Fibroblast of lung (primary cell): Measurements from ENCODE around the gene NEK6. TPM values are rescaled to one million over a fixed set of nuclear protein-coding genes. Genes with fewer than 3 reads are reported as not detected.

Experiments used
- DNase-seq, 2 donors: peaks; one replicate each; pipeline versions ENCODE4 v3.0.0 to v3.0.0-alpha.2; 2010; ENCODE audit warnings: low read depth in 2 of 2
- H2AFZ ChIP-seq: 2 replicates; pipeline ENCODE4 v1.5.1; 2012; ENCODE audit warnings: low read length, control low read depth, inconsistent platforms
- H3K27ac ChIP-seq: 2 replicates; pipeline ENCODE4 v1.5.1; 2011; ENCODE audit warnings: low read length, control low read depth; ENCODE audit not compliant: insufficient read depth
- H3K27me3 ChIP-seq: 2 replicates; pipeline ENCODE4 v1.5.1; 2011; ENCODE audit warnings: mild to moderate bottlenecking, low read length; ENCODE audit not compliant: control insufficient read depth, insufficient read depth
- H3K36me3 ChIP-seq: 2 replicates; pipeline ENCODE4 v1.5.1; 2011; ENCODE audit warnings: low read length; ENCODE audit not compliant: control insufficient read depth, insufficient read depth
- H3K4me1 ChIP-seq: 2 replicates; pipeline ENCODE4 v1.5.1; 2011; ENCODE audit warnings: low read length; ENCODE audit not compliant: control insufficient read depth, insufficient read depth; ENCODE audit errors: extremely low read depth
- H3K4me2 ChIP-seq: 2 replicates; pipeline ENCODE4 v1.5.1; 2011; ENCODE audit warnings: low read length, control low read depth; ENCODE audit not compliant: insufficient read depth; ENCODE audit errors: extremely low read depth
- H3K4me3 ChIP-seq, 4 experiments: fragments of 200-600 bp in 1 of 4; sonication (generic) in 1 of 4; replicated peaks in 1 of 4; 2 replicates each; pipeline ENCODE4 v1.5.1; 2011 to 2016; ENCODE audit warnings: low read length in 4 of 4, low read depth in 3 of 4, mild to moderate bottlenecking in 3 of 4, control low read depth in 2 of 4, inconsistent platforms in 1 of 4, mixed read lengths in 1 of 4; ENCODE audit not compliant: insufficient read depth in 1 of 4; ENCODE audit errors: control extremely low read depth in 1 of 4
- H3K79me2 ChIP-seq: 2 replicates; pipeline ENCODE4 v1.5.1; 2012; ENCODE audit warnings: mild to moderate bottlenecking, low read length, inconsistent platforms; ENCODE audit not compliant: control insufficient read depth, insufficient read depth
- H3K9ac ChIP-seq: 2 replicates; pipeline ENCODE4 v1.5.1; 2011; ENCODE audit warnings: mild to moderate bottlenecking, low read length, control low read depth; ENCODE audit not compliant: insufficient read depth
- H3K9me3 ChIP-seq: 2 replicates; pipeline ENCODE4 v1.5.1; 2012; ENCODE audit warnings: low read depth, low read length; ENCODE audit not compliant: control insufficient read depth, insufficient read depth
- H4K20me1 ChIP-seq: 2 replicates; pipeline ENCODE4 v1.5.1; 2011; ENCODE audit warnings: low read length; ENCODE audit not compliant: control insufficient read depth, insufficient read depth; ENCODE audit errors: extremely low read depth
- CTCF ChIP-seq, 2 donors: IDR thresholded peaks in 1 of 2; conservative IDR thresholded peaks in 1 of 2; 1 replicate in 1 of 2; 2 replicates in 1 of 2; pipeline ENCODE4 v1.5.1; 2011 to 2012; ENCODE audit warnings: low read length in 2 of 2, control low read depth in 1 of 2, inconsistent platforms in 1 of 2, low read depth in 1 of 2, mild to moderate bottlenecking in 1 of 2
- EZH2 ChIP-seq: IDR thresholded peaks from 2 replicates; pipeline ENCODE4 v1.5.1; 2012; ENCODE audit warnings: low read length, control low read depth, mild to moderate bottlenecking; ENCODE audit errors: missing control alignments
- polyA plus RNA-seq, 2 donors: library from polyadenylated mRNA; depleted of rRNA in 1 of 2; stranded (reverse) in 1 of 2; unstranded in 1 of 2; fragments of >200 nt; gene quantifications; 2 replicates each; pipeline ENCODE4 v1.2.1, GENCODE V29; 2011 to 2012; ENCODE audit warnings: missing spikeins in 1 of 2
- total RNA-seq: library from RNA; depleted of rRNA; stranded (reverse); fragments of >200 nt; gene quantifications from 2 replicates; pipeline ENCODE4 v1.2.1, GENCODE V29; 2014

NEK6 gene
- total and polyA plus RNA-seq, 2 donors (not counting 1 experiment from before 2014, with no cell fraction given), result 71.2 to 71.4 TPM

- DNase-seq, result no peak
- Histone ChIP-seq H3K36me3 (peaks cover 34% of the 10 kb centered on the region), H3K9ac (no peak overlapping the region), H3K9me3 (no peaks in the 10 kb centered on the region), H4K20me1 (no peaks in the 10 kb centered on the region), H2AFZ (no peak overlapping the region), H3K4me1 (peaks cover 2% of the 10 kb centered on the region), H3K27ac (no peak overlapping the region), H3K4me2 (no peak overlapping the region), H3K27me3 (no peaks in the 10 kb centered on the region), H3K79me2 (peaks cover 6% of the 10 kb centered on the region), H3K4me3 (no peak overlapping the region)
- TF ChIP-seq EZH2 (no peak), CTCF (conservative IDR thresholded peaks at IDR 0.05 in 1 of 2, IDR thresholded peaks at IDR 0.05 in 1 of 2; ENCODE audit: low read depth in 1 of 2, low read length in 2 of 2) (no peak)
Observed at GRCh38 chr9:124321935-124322334, 64.2 kb downstream of the NEK6 start.

GRCh38 chr9:124322618-124323432 lies 65.1 kb downstream of the NEK6 start:
- DNase-seq, result no peak
- H4K20me1 ChIP-seq, result no peaks in the 10 kb centered on the region
- no peaks in the 10 kb centered on the region for H3K27me3 ChIP-seq
- H3K9ac ChIP-seq, result no peak overlapping the region
- H3K79me2 ChIP-seq, result peaks cover 6% of the 10 kb centered on the region
- no peak overlapping the region for H3K4me3 ChIP-seq
- TF ChIP-seq EZH2, result no peak
- TF ChIP-seq CTCF (conservative IDR thresholded peaks at IDR 0.05 in 1 of 2, IDR thresholded peaks at IDR 0.05 in 1 of 2; ENCODE audit: low read depth in 1 of 2, low read length in 2 of 2), result no peak
- H2AFZ ChIP-seq, result no peak overlapping the region
- peaks cover 2% of the 10 kb centered on the region for H3K4me1 ChIP-seq
- H3K4me2 ChIP-seq, result no peak overlapping the region
- no peak overlapping the region for H3K27ac ChIP-seq
- H3K9me3 ChIP-seq, result no peaks in the 10 kb centered on the region
- H3K36me3 ChIP-seq, result peaks cover 40% of the 10 kb centered on the region

GRCh38 chr9:124323904-124324303 lies 66.2 kb downstream of the NEK6 start:
- DNase-seq, result no peak
- Histone ChIP-seq H3K9ac (no peak overlapping the region), H4K20me1 (no peaks in the 10 kb centered on the region), H3K4me2 (no peak overlapping the region), H3K9me3 (no peaks in the 10 kb centered on the region), H3K4me3 (no peak overlapping the region), H3K27me3 (no peaks in the 10 kb centered on the region), H2AFZ (no peak overlapping the region), H3K79me2 (peaks cover 6% of the 10 kb centered on the region), H3K36me3 (peaks cover 45% of the 10 kb centered on the region), H3K4me1 (peaks cover 2% of the 10 kb centered on the region), H3K27ac (no peak overlapping the region)
- TF ChIP-seq CTCF (conservative IDR thresholded peaks at IDR 0.05 in 1 of 2, IDR thresholded peaks at IDR 0.05 in 1 of 2; ENCODE audit: low read depth in 1 of 2, low read length in 2 of 2) (no peak), EZH2 (no peak)
